RPMI8226 (cell line): ENCODE results near the gene EN2.

Experiments used
- DNase-seq: peaks from one replicate; pipeline ENCODE4 v3.0.0-alpha.2; 2015

Gene EN2

DNA sequence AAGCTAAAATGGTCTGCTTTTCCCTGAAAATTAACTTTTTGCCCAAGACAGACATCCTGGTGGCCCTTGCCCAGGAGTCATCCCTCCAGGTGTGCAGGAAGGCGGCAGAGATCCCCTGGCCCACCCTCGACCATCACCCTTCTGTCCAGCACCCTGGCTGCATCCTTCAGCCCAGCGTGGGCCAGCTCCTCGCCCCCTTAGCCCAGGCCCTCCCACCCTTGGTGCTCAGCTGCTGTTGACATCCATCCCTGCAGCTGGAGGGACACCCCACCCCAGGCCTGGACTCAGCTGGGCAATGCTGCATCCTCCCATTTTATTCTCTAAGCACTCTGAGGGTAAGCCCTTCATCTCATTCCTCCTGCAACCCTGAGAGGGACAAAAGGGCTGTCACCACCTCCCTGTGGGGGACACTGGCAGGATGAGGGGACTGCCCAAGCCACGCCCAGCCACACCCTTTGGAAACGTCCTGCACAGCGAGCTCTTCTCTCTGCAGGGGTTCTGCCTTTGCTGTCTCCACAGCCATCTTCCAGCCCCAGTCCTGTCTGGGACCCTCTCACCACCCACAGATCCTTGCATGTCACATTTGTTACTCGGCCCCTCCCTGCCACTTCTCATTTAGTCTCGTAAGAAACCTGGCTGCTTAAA is 30.7 kb downstream of the EN2 start:
- DNase-seq, result no peak

DNA sequence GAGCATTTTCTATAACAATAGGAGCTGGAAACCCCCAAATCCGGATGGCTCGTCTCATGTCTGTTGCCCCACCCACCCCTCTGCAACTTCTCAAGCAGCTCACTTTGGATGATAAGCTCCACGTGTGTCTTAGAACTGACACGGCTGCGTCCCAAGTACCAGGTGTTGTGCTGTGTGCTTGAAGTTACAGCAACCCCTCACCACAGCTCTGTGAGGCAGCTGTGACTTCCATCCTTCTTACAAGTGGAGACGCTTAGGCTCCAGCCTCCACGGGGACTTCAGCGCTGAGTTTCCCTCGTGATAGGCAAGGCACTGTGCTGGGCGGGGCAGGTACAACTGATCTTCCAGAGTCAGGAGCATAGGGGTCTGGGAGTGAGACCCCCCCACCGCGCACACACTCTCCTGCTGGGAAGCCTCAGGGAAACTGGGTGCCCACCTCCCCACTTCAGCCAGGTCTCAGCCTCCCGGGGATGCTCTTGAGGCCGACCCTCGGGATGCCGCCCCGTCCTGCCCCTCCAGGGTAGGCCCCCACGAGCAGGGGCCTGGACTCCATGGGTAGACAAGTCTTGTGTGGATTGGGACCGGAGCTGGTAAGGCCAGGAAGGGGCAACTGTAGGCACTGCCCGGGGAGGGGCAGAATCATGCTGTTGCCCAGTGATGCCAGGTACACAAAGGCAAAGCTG is 31.4 kb downstream of the EN2 start:
- DNase-seq, result no peak

DNA sequence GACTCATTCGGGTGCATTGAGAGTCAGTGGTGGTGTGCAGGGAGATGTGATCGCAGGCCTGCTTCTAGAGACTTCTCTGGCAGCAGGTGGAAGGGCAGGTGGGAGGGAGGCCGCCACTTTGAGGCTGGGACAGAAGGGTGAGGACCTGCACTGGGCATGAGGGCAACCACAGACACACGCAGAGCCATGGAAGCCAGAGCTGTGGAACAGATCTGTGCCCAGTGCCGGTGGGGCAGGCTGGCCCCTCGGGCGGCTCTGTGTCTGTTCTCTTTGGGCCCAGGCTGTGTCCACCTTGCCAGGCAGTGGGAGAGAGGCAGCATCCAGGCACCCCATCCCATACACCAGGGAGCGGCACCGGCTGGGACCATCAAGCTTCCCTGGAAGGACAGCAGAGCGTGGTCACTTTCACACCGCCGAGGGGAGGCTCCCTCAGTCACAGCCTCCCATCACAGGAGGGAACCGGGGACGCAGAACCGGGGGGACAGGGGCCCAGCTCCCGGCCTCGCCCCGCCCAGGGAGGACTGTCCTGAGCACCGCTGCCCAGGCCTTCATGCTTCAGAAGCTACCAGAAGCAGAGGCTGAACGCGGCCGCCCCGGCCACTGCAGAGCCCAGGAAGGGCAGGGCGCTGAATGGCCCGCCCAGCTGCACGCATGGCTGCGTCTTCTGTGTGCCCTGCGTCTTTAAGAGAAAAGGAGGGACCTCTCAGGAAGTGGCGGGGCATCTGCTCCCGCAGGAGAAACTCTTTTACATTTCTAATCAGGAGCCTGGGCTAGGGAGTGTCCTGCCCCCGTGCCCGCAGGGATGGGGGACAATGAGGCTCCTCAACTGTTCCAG is 32.1 kb downstream of the EN2 start:
- peak; percentile 36 for DNase-seq

DNA sequence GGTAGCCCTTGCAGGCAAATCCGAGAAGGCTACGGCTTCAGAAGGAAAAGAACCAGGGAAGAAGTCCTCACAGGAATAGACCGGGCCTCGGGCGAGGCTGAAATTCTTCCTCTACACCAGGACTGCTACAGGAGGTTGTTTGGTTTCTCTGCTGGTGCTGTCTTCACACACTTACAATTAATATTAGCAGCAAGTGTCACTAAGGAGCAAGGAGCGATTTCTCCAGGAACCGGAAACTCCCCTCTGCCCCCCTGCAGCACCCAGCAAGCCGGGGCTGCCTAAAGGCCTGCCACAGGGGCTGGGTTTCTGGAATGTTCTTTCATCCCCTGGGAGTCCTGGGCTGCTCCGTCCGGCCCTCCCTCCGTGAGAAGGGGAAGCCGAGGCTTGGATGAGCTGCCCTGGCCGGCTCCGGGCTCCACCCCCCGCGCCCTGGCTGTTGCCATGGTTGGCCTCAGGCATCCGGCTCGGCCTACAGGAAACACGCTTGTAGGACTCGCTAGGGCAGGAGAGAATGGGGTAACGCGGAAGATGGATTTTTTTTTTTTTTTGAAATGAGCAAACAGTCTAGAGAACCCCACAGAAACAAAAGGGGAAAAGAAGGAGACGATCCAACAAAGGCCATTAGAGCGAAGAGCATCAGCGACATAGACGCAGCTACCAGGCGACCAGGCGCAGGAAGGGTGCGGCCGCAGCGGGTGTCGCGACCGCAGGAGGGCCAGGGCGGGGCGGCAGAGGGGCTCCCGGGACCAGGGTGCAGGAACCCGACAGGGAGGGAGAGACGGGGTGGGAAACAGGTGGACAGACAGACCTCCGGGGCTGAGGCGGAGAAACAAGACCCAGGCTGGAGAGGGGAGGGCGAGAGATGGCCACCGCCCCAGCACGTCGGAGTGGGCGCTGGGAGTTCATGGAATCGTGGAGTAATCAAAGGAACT is 33.0 kb downstream of the EN2 start:
- no peak for DNase-seq

DNA sequence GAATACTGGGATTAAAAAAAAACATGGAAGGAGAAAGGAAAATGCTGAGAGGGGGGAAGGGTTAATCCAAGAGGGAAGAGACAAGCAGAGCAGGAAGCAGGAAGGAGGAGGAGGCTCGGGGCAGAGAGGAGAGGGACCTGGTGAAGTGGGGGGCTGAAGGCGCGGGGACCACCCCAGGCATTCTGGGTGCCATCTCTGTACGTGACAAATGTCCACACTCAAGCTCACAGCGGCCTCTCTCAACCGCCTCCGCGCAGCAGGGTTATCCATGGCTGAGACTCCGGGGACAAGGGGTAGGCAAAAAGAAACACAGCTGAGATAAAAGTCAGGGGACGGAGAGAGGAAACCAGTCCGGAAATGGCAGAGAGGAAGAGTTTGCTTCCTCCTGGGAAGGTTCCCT is 33.9 kb downstream of the EN2 start:
- DNase-seq, result no peak

DNA sequence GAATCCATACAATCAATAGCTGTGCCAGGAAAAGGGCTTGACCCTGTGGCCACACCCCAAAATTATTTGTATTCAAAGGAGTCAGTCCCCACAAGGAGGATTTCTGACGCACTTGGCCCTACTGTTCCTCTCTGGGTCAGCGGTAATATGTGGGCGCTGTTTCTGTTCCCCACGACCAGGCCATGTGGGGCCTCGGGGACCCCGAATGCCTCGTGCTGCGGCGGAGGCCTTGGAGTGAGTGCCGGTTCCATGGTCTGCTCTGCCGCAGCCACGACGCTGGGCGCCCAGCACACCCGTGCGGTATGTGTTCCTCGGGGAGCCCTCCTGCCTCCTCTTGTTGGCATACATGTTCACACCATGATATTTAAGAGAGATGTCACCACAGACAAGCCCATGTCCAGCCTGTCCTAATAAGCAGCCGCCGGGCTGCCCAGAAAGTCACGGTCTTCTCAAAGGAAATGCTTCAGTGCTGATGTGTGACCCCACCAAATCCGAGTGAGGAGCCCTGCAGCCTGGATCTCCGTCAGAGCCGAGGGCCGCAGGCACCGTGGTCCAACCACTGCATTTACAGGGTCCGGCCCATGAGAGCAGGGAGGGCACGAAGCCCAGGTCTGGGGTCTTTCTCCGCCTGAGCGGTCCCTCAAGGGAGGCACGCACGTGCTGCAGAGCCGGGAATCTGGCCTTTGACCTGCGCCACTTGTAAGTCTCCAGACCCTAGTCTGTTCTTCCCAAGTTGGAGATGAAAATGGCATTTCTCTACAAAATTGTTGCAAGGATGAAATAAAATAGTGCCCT is 36.0 kb downstream of the EN2 start:
- no peak for DNase-seq

DNA sequence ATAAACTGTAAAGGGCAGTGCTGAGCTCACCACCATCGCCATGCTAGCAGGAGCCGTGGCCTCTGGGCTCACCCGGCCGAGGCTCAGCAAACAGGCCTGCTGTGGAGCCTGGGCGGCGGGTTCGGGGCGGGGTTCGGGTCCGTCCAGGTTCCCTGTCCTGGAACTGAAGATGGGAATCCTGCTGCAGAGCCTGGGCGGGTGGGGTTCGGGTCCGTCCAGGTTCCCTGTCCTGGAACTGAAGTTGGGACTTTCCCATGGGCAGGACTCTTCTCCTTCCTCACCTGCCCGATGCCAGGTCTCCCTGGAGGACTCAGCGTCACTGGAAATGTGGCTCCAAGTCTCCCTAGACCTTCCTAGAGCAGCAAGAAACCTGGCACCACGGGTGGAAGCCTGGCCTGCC is 36.6 kb downstream of the EN2 start:
- no peak for DNase-seq

DNA sequence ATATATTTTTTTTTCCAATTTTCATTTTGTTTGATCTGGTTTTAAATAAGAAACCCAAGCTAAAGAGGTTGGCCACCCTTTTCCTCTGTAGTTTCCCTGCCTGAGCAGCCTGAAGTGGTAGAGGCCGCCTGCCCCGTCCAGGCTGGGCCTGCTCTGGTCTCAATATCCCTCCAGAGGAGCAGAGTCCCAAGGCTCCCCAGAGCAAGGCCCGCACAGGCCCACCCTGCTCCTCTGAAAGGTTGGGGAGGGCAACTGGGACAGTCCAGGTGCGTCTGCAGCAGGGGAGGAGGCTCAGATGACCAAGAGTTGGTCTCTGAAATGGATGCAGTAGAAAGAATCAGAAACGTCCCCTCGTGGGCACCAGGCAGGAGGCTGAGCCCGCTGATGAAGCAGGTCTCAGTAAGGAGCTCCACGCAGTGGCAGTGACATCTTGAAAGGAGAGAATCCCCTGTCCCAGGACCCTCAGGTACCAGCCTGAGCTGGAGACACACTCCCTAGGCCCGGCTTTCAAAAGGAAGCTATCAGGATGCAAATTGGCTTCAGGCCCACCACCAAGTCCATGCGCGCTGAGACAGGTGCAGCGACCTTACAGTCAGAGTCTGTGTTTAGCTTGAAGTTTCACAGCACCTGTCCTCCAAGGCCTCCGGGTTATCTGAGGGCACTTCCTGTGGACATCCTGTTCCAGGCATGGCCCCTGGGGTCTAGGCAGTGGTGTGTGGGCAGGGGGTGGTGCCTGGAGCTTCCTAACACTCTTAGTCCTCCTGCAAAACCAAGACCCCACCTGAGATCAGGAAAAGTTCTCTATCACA is 37.7 kb downstream of the EN2 start:
- DNase-seq, result peak; percentile 39

DNA sequence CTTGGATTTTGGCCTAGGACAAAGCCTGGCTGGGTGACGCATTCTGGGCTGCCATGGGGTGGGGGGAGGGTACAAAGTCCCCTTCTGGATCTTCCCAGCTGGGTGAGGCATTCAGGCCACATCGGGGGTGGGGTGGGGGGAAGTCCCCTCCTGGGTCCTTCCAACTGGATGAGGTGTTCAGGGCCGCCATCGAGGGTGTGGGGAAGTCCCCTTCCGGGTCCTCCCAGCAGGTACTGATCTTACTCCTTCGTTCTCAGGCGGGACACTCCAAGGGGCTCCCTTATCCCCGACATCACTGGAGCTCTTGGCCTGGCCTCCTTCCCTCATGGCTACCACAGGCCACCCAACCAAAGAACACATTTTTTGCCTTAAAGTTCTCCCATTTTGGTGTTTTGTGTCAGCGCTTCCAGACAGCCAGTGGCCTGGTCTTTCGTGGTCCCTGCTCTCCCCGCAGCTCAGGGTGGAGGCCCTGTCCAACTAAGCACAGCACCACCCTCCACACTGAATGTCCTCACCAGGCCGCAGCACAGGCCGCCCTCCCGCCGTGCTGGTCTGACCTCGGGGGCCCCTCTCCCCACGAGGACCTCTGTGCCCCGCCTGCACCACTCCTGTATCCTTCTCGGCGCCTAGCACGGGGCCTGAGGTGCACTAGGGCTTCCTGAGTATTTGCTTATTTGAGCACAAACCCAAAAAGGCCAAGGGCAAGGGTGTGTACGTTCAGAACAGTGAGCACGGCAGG is 38.5 kb downstream of the EN2 start:
- no peak for DNase-seq

DNA sequence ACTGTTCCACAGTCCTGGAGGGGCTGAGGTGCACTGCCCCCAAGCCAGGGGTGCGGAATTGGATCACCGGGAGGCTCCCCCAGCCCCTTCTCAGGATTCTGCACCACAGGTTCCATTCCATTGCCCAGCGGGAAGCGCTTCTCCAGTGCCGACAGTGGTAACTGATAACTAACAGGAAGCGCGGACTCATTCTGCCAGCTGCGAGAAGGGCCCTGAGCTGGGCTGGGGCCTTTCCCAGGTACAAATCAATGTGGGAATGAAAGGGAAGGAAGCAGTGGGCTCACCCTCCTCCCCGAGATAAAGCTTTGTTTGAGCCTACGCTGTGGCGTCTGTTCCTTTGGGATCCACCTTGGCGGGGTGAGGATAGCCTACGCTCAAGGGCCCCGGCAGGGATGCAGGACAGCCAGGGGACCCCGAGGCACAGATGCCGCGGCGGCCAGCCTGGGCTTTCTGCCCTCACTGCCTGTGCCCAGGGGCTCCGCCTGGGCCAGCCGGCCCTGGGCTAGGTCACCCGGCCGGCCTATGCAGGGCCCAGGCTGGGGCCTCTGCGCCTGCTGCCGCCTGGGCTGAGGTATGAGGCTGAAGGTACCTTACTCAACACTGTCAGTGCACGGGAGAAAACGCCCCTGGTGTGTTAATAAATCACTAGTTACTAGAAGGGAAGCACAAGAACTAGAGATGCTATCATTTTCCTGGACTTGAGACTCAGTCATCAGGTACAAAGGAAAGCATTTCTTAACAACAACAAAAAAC is 39.4 kb downstream of the EN2 start:
- no peak for DNase-seq

DNA sequence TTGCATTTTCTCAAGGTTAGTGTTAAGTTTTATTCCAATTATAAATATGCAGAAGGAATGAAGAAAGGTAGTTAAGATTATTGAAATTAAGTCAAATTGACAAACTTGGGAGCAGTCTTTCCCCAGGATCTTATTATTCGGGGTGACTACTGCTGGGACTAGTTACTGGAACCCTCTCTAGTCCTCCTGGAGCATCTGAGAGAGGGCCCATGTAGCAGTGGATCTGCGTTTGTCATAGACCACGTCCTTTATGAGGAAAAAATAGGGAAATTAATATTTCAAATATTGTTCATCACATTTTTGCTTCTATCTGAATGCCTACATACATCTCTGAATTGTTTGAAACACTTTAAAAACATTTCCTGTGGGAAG is 47.5 kb downstream of the EN2 start:
- DNase-seq, result no peak

DNA sequence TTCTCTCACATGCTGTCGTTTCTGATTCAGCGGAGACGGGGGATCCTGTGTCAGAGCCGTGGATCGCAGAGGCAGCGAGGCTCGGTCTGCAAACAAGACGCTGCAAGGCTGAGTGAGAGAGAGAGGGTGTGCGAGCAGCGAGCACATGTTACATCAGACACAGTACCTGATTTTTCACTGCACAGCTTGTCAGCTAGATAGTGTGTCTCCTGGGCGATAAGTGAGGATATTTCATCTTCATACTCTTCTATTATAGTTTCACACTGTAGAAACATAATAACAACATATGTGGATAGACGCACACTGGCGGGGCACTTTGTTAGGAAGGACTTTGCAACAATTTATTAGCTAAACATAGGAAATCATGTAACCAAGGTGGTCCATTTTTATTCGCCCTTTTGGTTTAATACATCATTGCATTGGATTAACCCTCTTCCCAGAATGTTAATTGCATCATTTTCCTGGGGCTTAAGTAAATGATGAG is 49.0 kb downstream of the EN2 start:
- DNase-seq, result no peak

DNA sequence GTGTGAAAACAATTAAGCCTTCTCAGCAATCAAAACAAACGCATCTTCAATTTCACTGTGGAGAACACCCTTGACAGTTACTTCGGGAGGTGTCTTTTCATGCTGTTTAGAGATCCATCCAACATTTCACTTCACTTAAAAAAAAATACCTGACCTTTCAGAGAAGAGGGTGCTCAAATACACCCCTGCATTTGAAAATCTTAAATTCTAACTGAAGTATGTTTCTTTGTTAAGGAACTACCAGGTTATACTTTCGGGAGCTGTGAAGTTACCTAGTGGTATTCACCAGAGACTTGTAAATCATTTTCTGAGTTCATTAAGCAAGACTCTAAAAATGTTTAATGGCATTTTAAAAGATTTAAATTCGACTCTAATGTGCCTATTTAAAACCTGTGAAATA is 49.6 kb downstream of the EN2 start:
- DNase-seq, result no peak

DNA sequence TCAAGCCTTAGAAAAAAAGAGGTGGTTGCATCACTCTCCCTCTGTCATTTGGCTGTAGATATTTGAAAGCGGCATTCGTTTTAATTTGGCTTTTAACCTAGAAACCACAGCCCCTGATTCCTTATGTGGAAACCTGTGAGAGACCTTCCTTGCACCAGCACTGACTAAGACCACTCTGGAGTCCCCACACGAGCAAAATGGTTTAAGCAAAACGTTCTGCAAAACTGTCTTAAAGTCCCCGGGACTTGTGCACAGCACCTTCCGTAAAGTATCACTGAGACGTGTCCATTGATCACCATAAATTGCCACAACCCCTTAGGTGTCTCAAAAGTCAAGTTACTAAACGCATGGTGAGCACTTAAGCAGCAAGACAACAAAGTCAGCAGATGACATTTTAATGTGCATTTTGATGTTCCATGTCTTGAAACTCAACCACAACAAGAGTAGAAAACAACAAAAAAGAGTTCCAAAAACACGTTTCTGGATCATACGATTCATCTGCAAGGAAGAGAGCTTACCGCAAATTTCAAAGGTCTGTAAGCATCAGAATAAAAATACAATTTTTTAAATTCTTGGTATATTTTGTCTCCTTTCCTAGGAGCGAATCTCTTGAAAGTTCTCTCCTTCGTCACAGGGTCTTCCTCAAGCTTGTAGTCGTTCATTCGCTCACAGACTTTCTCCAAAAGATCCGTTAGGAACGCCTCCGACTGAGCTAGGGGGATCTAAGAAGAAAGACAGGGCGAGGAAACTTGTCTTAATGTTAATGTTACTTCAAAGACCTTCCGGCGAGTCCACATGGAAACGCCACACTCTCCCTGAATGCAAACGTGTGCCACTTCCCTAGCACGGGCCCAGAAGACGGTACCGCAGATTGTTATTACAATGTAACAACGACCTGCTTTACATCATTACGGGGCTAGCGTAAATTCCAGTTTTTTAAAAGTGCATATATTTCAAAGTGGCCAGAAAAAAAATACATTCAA is 50.7 kb downstream of the EN2 start:
- DNase-seq, result no peak

DNA sequence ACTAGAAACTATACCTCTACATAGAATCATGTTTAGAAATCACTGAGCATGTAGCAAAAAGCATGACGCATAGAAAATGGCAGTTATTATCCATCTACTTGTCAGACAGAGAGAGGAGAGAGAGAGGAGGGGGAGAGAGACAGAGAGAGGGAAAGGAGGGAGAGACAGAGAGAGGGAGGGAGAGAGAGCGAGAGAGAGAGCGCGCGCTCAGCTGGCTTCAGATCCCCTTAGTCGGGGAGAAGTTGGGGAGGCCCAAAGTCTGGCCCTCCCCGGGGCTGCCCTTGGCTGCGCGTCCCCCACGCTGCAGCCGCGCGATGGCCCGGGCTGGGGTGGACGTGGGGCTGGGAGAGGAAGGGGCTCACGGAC is 51.4 kb downstream of the EN2 start:
- DNase-seq, result no peak

DNA sequence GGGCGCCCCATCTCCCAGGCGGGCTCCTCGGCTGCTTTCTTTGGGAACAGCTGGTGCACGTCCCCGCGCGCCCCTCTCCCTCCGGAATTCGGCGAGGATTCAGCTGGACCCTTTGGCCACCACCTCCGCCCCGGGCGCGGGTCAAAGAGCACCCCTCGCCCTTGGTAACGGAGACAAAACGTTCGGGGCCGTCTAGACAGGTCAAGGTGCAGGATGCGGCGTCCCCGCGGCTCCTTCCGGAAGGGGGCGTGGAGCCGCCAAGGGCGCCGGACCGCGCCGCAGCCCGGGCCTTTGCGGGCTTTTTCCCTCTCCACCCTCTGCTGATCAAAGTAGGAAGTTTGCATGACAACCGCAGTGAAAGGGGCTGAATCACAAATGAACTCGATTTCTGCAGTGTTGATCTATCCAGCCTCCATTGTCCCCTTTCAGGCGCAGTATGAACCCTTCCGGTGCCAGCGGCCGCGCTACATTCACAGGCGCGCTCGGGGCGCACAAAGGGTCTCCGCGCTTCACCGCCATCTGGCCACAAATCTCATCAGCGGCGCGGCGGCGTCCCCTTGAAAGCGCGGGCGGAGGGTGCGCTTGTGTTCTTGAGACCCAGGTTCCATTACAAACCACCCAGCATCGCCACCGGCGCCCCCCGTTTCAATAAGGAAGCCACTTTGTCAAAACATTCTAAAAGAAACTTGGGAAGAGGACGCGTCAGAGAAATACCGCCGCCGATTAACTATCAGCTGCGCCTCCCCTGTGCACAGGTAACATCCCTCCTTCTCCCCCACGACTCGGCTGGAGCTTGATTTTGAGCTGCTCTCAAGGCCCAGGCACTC is 52.0 kb downstream of the EN2 start:
- no peak for DNase-seq

DNA sequence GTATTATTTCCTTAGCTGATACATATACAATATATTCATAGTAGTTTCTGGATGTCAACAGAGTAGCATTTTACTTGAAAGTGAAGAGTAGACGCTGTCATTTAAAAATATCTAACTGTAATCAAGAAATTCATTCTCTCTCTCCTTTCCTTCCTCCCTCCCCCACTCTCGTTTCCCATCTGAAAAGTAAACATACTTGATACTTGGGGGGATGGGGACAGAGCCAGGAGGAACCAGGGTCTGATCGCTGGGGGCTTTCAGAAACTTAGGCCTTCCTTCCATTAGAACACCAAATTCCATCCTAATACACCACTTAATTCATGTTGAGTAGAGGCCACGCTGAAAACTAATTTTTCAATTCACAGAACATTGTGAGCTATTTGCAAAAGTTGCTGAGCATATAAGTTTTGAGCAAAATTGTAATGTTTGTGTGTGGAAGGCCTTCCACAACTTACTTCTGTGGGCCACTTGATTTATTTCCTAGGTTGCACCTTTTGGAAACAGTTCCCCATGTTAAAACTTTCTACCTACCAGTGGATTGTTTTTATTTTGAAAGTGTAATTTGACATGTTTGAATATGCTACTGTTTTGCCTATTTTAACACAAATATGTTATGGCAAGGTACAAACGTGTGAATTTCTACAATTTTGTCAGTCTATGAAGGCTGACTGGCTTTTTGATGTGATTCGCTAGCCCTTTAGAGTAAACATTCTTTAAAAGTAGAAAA is 53.2 kb downstream of the EN2 start:
- DNase-seq, result no peak
